ENCODE data around the gene GABRB1.

The GABRB1 gene

DNA sequence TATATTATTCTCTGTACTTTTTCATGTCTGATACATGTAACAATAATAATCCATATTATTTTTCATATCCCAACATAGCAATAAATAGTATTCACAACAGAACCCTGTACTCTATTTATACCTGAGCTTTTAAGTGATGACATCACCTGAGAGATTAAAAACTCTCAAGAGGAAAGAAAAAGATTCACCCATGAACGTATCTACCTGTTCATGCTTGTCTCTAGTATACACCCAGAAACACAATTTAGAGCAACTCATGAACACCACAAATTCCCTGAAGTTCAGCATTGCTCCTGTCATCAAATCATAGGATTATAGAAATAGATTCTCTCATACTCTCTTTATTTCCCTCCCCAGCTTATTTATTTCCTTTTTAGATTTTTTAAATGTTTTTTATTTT, 185.9 kb downstream of the GABRB1 start:
- no peaks in the 10 kb centered on the region for H3K79me2 ChIP-seq (ENCODE audit: low read length)
- H3K9me2 ChIP-seq (replicated peaks; ENCODE audit: insufficient read depth, low read length): no peaks in the 10 kb centered on the region
- no peaks in the 10 kb centered on the region for H3K27me3 ChIP-seq (replicated peaks; ENCODE audit: insufficient read depth, low read length)
- H3K4me1 ChIP-seq (ENCODE audit: low read length): no peaks in the 10 kb centered on the region
- H3K4me3 ChIP-seq (ENCODE audit: low read length): no peak overlapping the region
- TF ChIP-seq CTCF (IDR thresholded peaks at IDR 0.05; ENCODE audit: low read length) (no peak), EZH2phosphoT487 (IDR thresholded peaks at IDR 0.05; ENCODE audit: low read length) (no peak), EZH2 (optimal IDR thresholded peaks at IDR 0.05; ENCODE audit: low read depth, low read length) (no peak)
- no peak overlapping the region for H3K4me2 ChIP-seq (ENCODE audit: low read depth, low read length)
- no peaks in the 10 kb centered on the region for H3K36me3 ChIP-seq (replicated peaks; ENCODE audit: insufficient read depth, low read length)
- no peaks in the 10 kb centered on the region for H3K9me3 ChIP-seq (replicated peaks; ENCODE audit: insufficient read depth, low read length)
- DNase-seq: no peak
- no peak overlapping the region for H3K27ac ChIP-seq (ENCODE audit: low read length)
- no peaks in the 10 kb centered on the region for H4K20me1 ChIP-seq (ENCODE audit: insufficient read depth, low read length)
- no peaks in the 10 kb centered on the region for H3F3A ChIP-seq (ENCODE audit: insufficient read depth, low read length)
- no peak overlapping the region for H2AFZ ChIP-seq (ENCODE audit: low read length)
- no peak overlapping the region for H3K9ac ChIP-seq (ENCODE audit: low read length)

GRCh38 chr4:47217884-47218283, 186.5 kb downstream of the GABRB1 start:
- no peaks in the 10 kb centered on the region for H3K27me3 ChIP-seq (replicated peaks; ENCODE audit: insufficient read depth, low read length)
- no peaks in the 10 kb centered on the region for H4K20me1 ChIP-seq (ENCODE audit: insufficient read depth, low read length)
- no peaks in the 10 kb centered on the region for H3K9me3 ChIP-seq (replicated peaks; ENCODE audit: insufficient read depth, low read length)
- H3K4me2 ChIP-seq (ENCODE audit: low read depth, low read length): no peak overlapping the region
- H2AFZ ChIP-seq (ENCODE audit: low read length): no peak overlapping the region
- no peaks in the 10 kb centered on the region for H3K79me2 ChIP-seq (ENCODE audit: low read length)
- TF ChIP-seq EZH2phosphoT487 (IDR thresholded peaks at IDR 0.05; ENCODE audit: low read length) (no peak), CTCF (IDR thresholded peaks at IDR 0.05; ENCODE audit: low read length) (no peak), EZH2 (optimal IDR thresholded peaks at IDR 0.05; ENCODE audit: low read depth, low read length) (no peak)
- H3K9ac ChIP-seq (ENCODE audit: low read length): no peak overlapping the region
- H3F3A ChIP-seq (ENCODE audit: insufficient read depth, low read length): no peaks in the 10 kb centered on the region
- no peak overlapping the region for H3K4me3 ChIP-seq (ENCODE audit: low read length)
- H3K36me3 ChIP-seq (replicated peaks; ENCODE audit: insufficient read depth, low read length): no peaks in the 10 kb centered on the region
- H3K9me2 ChIP-seq (replicated peaks; ENCODE audit: insufficient read depth, low read length): no peaks in the 10 kb centered on the region
- H3K4me1 ChIP-seq (ENCODE audit: low read length): no peaks in the 10 kb centered on the region
- DNase-seq: no peak
- no peak overlapping the region for H3K27ac ChIP-seq (ENCODE audit: low read length)

DNA sequence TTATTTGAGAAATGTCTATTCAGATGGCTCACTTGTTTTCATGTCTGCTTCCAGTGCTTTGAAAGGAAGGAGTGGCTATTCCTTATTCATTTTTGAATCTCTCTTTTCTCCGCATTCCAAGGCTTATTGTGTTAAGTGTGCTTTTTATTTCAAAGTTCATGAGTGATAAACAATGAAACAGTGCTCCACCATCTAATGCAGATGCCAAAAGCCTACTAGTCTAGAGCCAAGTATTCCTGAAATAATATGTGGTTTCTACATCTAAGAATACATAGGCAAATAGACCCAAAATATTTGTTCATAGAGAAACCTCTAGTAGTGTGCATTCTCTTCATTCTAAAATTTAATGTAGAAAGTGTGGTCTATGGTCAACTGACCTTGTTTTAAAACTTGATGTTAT, 187.3 kb downstream of the GABRB1 start:
- Histone ChIP-seq H3K4me1 (ENCODE audit: low read length) (no peaks in the 10 kb centered on the region), H3K36me3 (replicated peaks; ENCODE audit: insufficient read depth, low read length) (no peaks in the 10 kb centered on the region), H3K9me3 (replicated peaks; ENCODE audit: insufficient read depth, low read length) (no peaks in the 10 kb centered on the region), H3K27me3 (replicated peaks; ENCODE audit: insufficient read depth, low read length) (no peaks in the 10 kb centered on the region), H4K20me1 (ENCODE audit: insufficient read depth, low read length) (no peaks in the 10 kb centered on the region), H3K4me3 (ENCODE audit: low read length) (no peak overlapping the region), H3K4me2 (ENCODE audit: low read depth, low read length) (no peak overlapping the region), H3K9me2 (replicated peaks; ENCODE audit: insufficient read depth, low read length) (no peaks in the 10 kb centered on the region), H3K27ac (ENCODE audit: low read length) (no peak overlapping the region), H3K79me2 (ENCODE audit: low read length) (no peaks in the 10 kb centered on the region), H2AFZ (ENCODE audit: low read length) (no peak overlapping the region), H3F3A (ENCODE audit: insufficient read depth, low read length) (no peaks in the 10 kb centered on the region), H3K9ac (ENCODE audit: low read length) (no peak overlapping the region)
- no peak for DNase-seq
- TF ChIP-seq EZH2phosphoT487 (IDR thresholded peaks at IDR 0.05; ENCODE audit: low read length) (no peak), CTCF (IDR thresholded peaks at IDR 0.05; ENCODE audit: low read length) (no peak), EZH2 (optimal IDR thresholded peaks at IDR 0.05; ENCODE audit: low read depth, low read length) (no peak)
